ENCODE data around the gene MYL12A.

Gene MYL12A

DNA sequence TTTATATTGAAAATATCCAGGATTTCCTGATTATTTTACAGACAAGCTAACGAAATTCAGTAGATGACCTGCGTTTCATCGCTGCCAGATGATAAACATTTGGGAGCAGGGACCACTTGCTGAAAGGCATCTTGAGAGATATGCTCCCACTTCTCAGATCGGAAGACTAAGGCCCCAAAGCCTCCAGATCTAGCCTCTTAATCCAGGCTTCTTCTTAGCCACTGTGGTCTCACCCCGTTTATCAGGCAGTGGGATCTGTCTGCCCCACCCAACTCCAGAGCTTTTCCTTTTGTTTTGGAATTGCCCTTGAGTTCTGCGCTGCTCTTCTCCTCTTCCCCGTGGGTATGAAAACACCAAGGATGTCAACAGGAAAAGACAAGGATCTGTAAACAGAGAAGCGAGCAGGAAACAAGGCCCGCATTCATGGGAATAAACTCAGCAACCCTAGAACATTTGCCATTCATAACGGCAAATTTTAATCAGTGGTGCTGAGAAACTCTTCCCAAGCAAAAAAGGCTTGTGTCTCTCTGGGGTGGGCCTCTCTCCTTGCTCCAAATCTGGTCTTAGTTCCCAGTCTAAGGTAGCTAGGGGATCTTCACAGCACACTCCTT lies 35.8 kb downstream of the MYL12A start:
- no peak for DNase-seq (ENCODE audit: low read depth in 2 of 2)

GRCh38 chr18:3283908-3284307 lies 36.3 kb downstream of the MYL12A start:
- DNase-seq (ENCODE audit: low read depth in 2 of 2), result no peak

GRCh38 chr18:3284501-3284900 lies 36.9 kb downstream of the MYL12A start:
- no peak for DNase-seq (ENCODE audit: low read depth in 2 of 2)

GRCh38 chr18:3286159-3286558 lies 38.6 kb downstream of the MYL12A start:
- DNase-seq (ENCODE audit: low read depth in 2 of 2), result no peak

- no peak for DNase-seq (ENCODE audit: low read depth in 2 of 2)
These were observed 45.8 kb downstream of the MYL12A start for GRCh38 chr18:3293196-3293951.

DNA sequence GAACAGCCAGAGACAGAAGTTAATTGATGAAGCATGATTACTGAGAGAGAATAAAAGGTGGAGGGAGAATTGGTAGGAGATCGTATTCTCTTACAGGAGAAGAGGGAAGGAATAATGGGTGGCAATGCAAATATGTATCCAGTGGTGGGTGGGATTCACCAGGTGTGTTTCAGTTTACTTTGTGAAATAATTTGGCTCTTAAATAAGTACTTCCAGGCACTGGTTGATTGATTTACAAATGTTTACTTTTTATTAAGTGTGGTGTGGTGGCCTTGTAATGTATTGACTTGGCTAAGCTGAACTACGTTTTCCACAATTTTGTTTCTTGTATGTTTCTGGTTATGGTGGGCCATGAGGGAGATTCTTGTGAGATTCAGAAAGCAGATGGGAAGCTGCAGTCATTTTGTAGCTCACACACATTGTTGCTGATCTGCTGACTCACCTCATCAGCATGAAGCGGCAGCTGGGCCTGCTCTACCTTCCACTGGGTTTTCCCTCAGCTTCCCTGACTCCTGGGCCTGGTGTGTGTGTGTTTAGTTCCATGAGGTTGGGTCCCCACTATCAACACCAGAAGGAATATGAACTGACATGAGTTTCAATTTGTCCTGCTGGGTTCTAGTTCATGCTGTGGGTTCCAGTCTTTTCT lies 47.0 kb downstream of the MYL12A start:
- no peak for DNase-seq (ENCODE audit: low read depth in 2 of 2)

DNA sequence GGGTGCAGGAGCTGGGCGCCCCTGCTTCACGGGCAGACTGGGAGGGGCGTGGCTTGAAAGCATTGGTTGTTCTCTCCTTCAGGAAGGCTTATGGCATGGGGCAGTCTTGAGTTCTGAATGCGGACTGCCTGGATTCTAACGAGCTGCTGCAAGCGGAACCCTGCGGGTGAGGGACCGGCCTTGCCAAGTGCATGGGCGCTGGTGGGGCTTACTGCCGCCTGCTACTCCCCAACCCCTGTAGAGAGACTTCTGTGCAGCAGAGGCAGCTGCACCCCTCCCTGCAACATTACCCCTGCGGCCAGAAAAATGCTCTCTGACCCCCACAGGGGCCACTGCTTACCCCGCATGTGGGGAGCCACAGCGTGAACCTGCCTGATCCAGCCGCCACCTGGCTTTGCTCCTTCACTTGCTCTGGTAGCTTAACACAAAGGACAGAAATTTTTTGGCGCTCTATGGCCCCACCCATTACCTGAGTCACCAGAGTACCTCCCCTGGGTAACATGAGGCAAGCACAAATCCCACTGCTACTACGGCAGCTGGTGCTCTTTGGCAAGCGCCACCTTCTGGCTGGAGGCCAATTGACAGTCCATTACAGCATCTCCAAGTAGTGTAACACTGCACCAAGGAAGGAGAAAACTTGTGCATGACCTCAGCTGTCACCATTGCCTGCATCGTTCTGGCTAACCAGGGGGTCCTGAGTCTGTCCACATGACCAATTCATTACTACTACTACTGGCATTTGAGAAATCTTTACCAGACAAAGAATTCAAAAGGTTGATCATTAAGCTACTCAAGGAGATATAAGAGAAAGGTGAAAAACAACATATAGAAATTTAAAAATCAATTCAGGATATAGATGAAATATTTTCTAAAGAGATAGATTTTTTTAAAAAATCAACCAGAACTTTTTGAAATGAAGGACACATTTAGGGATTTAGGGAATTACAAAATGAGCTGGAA lies 49.7 kb downstream of the MYL12A start:
- peak; percentile 85 to 94 for DNase-seq (ENCODE audit: low read depth in 2 of 2)

GRCh38 chr18:3304832-3305231 lies 57.2 kb downstream of the MYL12A start:
- no peak for DNase-seq (ENCODE audit: low read depth in 2 of 2)

DNA sequence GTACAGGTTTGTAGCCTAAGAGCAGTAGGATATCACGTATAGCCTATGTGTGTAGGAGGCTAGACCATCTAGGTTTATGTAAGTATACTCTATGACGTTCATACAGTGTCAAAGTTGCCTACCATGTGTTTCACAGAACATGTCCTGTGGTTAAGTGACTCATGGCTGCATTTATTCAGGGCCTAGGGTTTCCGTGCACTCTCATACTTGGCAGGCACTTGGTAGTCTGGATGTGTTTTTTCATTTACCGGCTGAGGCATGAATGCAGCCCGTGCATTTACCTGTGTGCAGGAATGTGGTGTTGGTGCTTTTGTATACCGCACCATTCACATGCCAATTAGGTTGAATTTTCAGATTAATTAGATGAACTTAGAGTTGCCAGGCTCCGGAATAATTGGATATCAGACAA lies 57.8 kb downstream of the MYL12A start:
- DNase-seq (ENCODE audit: low read depth in 2 of 2), result peak in 1 of 2 experiments; percentile 17
